ENCODE results near the gene WDTC1.
A peak's percentile ranks its signal among the peaks of the same experiment; 100 is the strongest.

DNA sequence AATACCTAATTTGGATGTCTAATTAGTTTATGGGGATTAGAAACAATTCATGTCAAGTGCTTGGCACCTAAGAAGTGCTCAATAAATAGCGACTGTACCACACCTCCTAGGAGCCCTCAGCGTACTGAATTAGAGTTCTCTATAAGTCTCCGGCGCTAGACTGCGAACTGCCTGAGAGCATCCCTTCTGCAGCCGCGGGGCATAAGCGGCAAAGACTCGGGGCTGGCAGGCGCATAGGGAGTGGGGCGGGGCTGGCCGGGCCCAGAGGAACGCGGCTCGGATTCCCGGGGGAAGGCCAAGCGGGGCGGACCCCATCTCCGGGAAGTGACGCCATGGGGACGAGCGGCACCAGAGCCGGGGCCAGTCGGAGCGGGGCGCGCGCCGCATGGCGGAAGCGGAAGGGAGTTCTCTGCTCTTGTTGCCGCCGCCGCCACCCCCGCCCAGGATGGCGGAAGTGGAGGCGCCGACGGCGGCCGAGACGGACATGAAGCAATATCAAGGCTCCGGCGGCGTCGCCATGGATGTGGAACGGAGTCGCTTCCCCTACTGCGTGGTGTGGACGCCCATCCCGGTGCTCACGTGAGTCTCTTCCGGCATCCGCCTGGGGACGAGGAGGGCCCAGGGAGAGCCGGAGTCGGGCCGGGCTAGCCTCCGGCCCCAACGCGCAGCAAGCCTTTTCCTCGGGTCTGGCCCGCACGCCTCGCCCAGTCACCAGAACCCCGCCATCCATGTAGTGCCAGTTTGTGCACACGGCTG is 87.6 kb downstream of the WDTC1 start, which contains the start of gene TMEM222:
- TF ChIP-seq POLR2A (IDR thresholded peaks at IDR 0.05) (peak; percentile 57 to 63), POLR2AphosphoS5 (IDR thresholded peaks at IDR 0.05) (peak; percentile 86), EP300 (IDR thresholded peaks at IDR 0.05) (no peak)
- TF ChIP-seq, protein P1, sequence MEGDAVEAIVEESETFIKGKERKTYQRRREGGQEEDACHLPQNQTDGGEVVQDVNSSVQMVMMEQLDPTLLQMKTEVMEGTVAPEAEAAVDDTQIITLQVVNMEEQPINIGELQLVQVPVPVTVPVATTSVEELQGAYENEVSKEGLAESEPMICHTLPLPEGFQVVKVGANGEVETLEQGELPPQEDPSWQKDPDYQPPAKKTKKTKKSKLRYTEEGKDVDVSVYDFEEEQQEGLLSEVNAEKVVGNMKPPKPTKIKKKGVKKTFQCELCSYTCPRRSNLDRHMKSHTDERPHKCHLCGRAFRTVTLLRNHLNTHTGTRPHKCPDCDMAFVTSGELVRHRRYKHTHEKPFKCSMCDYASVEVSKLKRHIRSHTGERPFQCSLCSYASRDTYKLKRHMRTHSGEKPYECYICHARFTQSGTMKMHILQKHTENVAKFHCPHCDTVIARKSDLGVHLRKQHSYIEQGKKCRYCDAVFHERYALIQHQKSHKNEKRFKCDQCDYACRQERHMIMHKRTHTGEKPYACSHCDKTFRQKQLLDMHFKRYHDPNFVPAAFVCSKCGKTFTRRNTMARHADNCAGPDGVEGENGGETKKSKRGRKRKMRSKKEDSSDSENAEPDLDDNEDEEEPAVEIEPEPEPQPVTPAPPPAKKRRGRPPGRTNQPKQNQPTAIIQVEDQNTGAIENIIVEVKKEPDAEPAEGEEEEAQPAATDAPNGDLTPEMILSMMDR (IDR thresholded peaks at IDR 0.05) = peak in 3 of 4 experiments; percentile 40 to 69 (median 57)

Data from gastroesophageal sphincter (tissue), 3 donors.